Loucy (cell line): Measurements from ENCODE around the gene UGP2.

ENCODE experiments used
- H2AFZ ChIP-seq: fragments of 200-600 bp; sonication (generic); 2 replicates; pipeline ENCODE4 v1.6.0; 2016; ENCODE audit warnings: antibody characterized with exemption, mild to moderate bottlenecking, low read length, moderate library complexity
- H3F3A ChIP-seq: fragments of 200-600 bp; 2 replicates; pipeline ENCODE4 v1.6.0; 2016; ENCODE audit warnings: antibody characterized with exemption, low read depth, mild to moderate bottlenecking
- H3K27me3 ChIP-seq: fragments of 200-600 bp; sonication (generic); 2 replicates; pipeline ENCODE4 v1.6.1; 2014; ENCODE audit warnings: low read length, mild to moderate bottlenecking; ENCODE audit not compliant: insufficient read depth, poor library complexity, severe bottlenecking
- H3K36me3 ChIP-seq: fragments of 200-600 bp; sonication (generic); 2 replicates; pipeline ENCODE4 v1.6.1; 2016; ENCODE audit warnings: low read length; ENCODE audit not compliant: insufficient read depth
- H3K4me1 ChIP-seq: fragments of 200-600 bp; sonication (generic); 2 replicates; pipeline ENCODE4 v1.5.1; 2014; ENCODE audit warnings: low read length, mild to moderate bottlenecking; ENCODE audit not compliant: insufficient read depth, poor library complexity, severe bottlenecking
- H3K4me2 ChIP-seq: fragments of 200-600 bp; sonication (generic); 2 replicates; pipeline ENCODE4 v1.6.0; 2014; ENCODE audit warnings: antibody characterized with exemption, low read length, low read depth, mild to moderate bottlenecking; ENCODE audit not compliant: poor library complexity, severe bottlenecking
- H3K4me3 ChIP-seq: fragments of 200-600 bp; sonication (generic); 2 replicates; pipeline ENCODE4 v1.5.1; 2014; ENCODE audit warnings: low read length, mild to moderate bottlenecking, mixed read lengths; ENCODE audit not compliant: poor library complexity, severe bottlenecking
- H3K79me2 ChIP-seq: fragments of 200-600 bp; sonication (generic); 2 replicates; pipeline ENCODE4 v1.6.1; 2014; ENCODE audit warnings: low read length; ENCODE audit not compliant: insufficient read depth
- H3K9ac ChIP-seq: fragments of 200-600 bp; sonication (generic); 2 replicates; pipeline ENCODE4 v1.6.0; 2014; ENCODE audit warnings: mild to moderate bottlenecking, low read depth, low read length, moderate library complexity; ENCODE audit not compliant: poor library complexity, severe bottlenecking
- H3K9me2 ChIP-seq: fragments of 200-600 bp; sonication (generic); replicated peaks from 2 replicates; pipeline ENCODE4 v1.6.1; 2016; ENCODE audit warnings: low read depth, low read length, mixed read lengths
- H3K9me3 ChIP-seq: fragments of 200-600 bp; sonication (generic); 2 replicates; pipeline ENCODE4 v1.6.1; 2014; ENCODE audit warnings: mild to moderate bottlenecking, antibody characterized with exemption, low read length, low read depth; ENCODE audit not compliant: insufficient read depth
- H4K20me1 ChIP-seq: fragments of 200-600 bp; sonication (generic); 2 replicates; pipeline ENCODE4 v1.6.0; 2014; ENCODE audit warnings: antibody characterized with exemption, low read length, mild to moderate bottlenecking; ENCODE audit not compliant: insufficient read depth, poor library complexity, severe bottlenecking
- EZH2phosphoT487 ChIP-seq: fragments of 200-600 bp; IDR thresholded peaks from 2 replicates; pipeline ENCODE4 v1.6.1; 2018; ENCODE audit warnings: antibody characterized with exemption, mild to moderate bottlenecking, moderate library complexity, borderline replicate concordance
- TF ChIP-seq, protein P1 (sequence below): fragments of 200-600 bp; sonication (generic); conservative IDR thresholded peaks from 2 replicates; pipeline ENCODE4 v1.5.1; 2014; ENCODE audit warnings: mild to moderate bottlenecking, antibody characterized with exemption, low read length

The UGP2 gene

DNA sequence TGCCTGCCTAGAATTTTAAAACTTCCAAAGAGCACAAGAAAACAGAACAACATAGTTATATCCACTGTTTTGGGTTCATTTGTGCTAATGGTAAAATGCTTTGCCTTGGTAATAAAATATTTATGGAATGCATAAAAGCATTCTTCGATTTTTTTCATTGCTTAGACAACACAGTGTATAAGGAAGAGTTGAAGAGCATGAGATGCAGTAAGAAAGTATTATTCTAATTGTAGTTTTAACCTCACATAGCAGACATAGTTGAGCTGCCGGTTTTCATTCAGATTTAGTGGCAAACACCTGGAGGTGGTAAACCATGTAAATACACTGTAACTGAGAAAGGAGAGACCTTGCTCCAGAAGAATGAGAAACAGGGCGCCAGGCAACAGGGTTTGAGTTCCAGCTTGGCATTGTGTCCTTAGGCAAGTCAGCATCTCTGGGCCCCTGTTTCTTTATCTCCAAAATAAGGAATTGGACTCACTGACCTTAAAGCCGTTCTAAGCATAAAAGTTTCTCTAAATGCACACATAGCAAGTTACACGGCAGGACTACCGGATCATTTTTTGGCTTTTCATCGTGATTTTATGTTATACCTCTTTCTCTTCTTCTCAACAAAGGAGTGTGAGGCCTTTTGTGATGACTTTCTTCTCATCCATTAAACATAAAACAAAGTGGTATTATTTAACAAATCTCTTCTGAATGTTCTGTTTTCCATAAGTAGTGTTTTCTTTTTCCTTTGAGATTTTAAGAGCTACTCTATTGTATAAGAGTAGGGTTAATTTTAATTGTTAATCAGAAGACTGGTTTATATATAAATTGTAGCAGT, 7.9 kb downstream of the UGP2 start:
- peak overlapping the region; percentile 39 for H3K4me3 ChIP-seq
- H3K27me3 ChIP-seq, result no peaks in the 10 kb centered on the region
- H3K4me2 ChIP-seq, result peak overlapping the region; percentile 70
- H4K20me1 ChIP-seq, result peaks cover 69% of the 10 kb centered on the region
- no peaks in the 10 kb centered on the region for H3K9me3 ChIP-seq
- H3K9ac ChIP-seq, result peak overlapping the region; percentile 43
- no peaks in the 10 kb centered on the region for H3K9me2 ChIP-seq
- peaks cover 100% of the 10 kb centered on the region for H3K79me2 ChIP-seq
- TF ChIP-seq EZH2phosphoT487, result no peak
- TF ChIP-seq, protein P1, sequence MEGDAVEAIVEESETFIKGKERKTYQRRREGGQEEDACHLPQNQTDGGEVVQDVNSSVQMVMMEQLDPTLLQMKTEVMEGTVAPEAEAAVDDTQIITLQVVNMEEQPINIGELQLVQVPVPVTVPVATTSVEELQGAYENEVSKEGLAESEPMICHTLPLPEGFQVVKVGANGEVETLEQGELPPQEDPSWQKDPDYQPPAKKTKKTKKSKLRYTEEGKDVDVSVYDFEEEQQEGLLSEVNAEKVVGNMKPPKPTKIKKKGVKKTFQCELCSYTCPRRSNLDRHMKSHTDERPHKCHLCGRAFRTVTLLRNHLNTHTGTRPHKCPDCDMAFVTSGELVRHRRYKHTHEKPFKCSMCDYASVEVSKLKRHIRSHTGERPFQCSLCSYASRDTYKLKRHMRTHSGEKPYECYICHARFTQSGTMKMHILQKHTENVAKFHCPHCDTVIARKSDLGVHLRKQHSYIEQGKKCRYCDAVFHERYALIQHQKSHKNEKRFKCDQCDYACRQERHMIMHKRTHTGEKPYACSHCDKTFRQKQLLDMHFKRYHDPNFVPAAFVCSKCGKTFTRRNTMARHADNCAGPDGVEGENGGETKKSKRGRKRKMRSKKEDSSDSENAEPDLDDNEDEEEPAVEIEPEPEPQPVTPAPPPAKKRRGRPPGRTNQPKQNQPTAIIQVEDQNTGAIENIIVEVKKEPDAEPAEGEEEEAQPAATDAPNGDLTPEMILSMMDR, result no peak
- H3F3A ChIP-seq, result 0 out of 2 replicates have a peak, but pooled peaks cover 4% of the 10 kb centered on the region
- no peak overlapping the region for H2AFZ ChIP-seq
- no peaks in the 10 kb centered on the region for H3K36me3 ChIP-seq
- H3K4me1 ChIP-seq, result peaks cover 91% of the 10 kb centered on the region

DNA sequence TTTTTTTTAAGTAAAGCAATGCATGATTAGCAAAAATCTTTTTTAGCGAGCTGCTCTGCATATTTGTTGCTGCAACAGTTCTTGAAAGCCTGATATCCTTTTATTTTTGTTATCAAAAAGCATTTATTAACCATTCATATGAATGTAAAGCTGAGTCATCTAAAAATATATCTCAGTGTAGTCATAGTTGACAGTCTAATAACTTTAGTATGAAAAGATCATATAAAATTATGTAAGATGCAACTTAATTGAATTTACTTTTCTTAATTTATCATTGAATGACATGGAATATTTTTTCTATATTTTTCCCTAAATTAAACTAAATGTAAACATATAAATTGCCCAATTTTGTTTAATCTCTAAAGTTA, 8.5 kb downstream of the UGP2 start:
- no peaks in the 10 kb centered on the region for H3K9me3 ChIP-seq
- peaks cover 64% of the 10 kb centered on the region for H4K20me1 ChIP-seq
- no peaks in the 10 kb centered on the region for H3K9me2 ChIP-seq
- no peak overlapping the region for H2AFZ ChIP-seq
- H3K27me3 ChIP-seq, result no peaks in the 10 kb centered on the region
- no peak for TF ChIP-seq EZH2phosphoT487
- TF ChIP-seq, protein P1, result no peak
- peak overlapping the region; percentile 39 for H3K4me3 ChIP-seq
- 0 out of 2 replicates have a peak, but pooled peaks cover 5% of the 10 kb centered on the region for H3F3A ChIP-seq
- H3K79me2 ChIP-seq, result peaks cover 100% of the 10 kb centered on the region
- peak overlapping the region; percentile 70 for H3K4me2 ChIP-seq
- H3K4me1 ChIP-seq, result peaks cover 91% of the 10 kb centered on the region
- no peaks in the 10 kb centered on the region for H3K36me3 ChIP-seq
- H3K9ac ChIP-seq, result no peak overlapping the region

GRCh38 chr2:63850649-63851048, 9.0 kb downstream of the UGP2 start:
- Histone ChIP-seq H2AFZ (no peak overlapping the region), H3K36me3 (no peaks in the 10 kb centered on the region)

More at GRCh38 chr2:63850649-63851048, 9.0 kb downstream of the UGP2 start:
- no peak overlapping the region for H3K9ac ChIP-seq
- peaks cover 59% of the 10 kb centered on the region for H4K20me1 ChIP-seq
- TF ChIP-seq, protein P1, result no peak
- H3F3A ChIP-seq, result 0 out of 2 replicates have a peak, but pooled peaks cover 5% of the 10 kb centered on the region
- peaks cover 100% of the 10 kb centered on the region for H3K79me2 ChIP-seq
- H3K4me1 ChIP-seq, result peaks cover 91% of the 10 kb centered on the region
- no peak overlapping the region for H3K4me3 ChIP-seq
- H3K27me3 ChIP-seq, result no peaks in the 10 kb centered on the region
- no peaks in the 10 kb centered on the region for H3K9me3 ChIP-seq
- H3K4me2 ChIP-seq, result peak overlapping the region; percentile 70
- H3K9me2 ChIP-seq, result no peaks in the 10 kb centered on the region
